Osteocyte (in vitro differentiated cells): ENCODE measurements around the gene ZNF384. TPM values are rescaled to one million over a fixed set of nuclear protein-coding genes. Genes with fewer than 3 reads are reported as not detected.

ENCODE experiments used
- DNase-seq: peaks from one replicate; pipeline ENCODE4 v3.0.0; 2021; ENCODE audit warnings: mixed read lengths; ENCODE audit not compliant: unreplicated experiment; ENCODE audit errors: extremely low spot score
- H3K27ac Mint-ChIP-seq: one replicate; pipeline ENCODE4 v1.8.0; 2021; ENCODE audit warnings: mild to moderate bottlenecking, mixed read lengths; ENCODE audit not compliant: unreplicated experiment
- H3K27me3 Mint-ChIP-seq: one replicate; pipeline ENCODE4 v1.8.0; 2021; ENCODE audit warnings: mixed read lengths; ENCODE audit not compliant: unreplicated experiment
- H3K36me3 Mint-ChIP-seq: one replicate; pipeline ENCODE4 v1.8.0; 2021; ENCODE audit warnings: mixed read lengths; ENCODE audit not compliant: unreplicated experiment
- H3K4me1 Mint-ChIP-seq: one replicate; pipeline ENCODE4 v1.8.0; 2021; ENCODE audit warnings: mixed read lengths; ENCODE audit not compliant: unreplicated experiment
- H3K4me3 Mint-ChIP-seq: one replicate; pipeline ENCODE4 v1.8.0; 2021; ENCODE audit warnings: mild to moderate bottlenecking, moderate library complexity, mixed read lengths; ENCODE audit not compliant: unreplicated experiment
- H3K9me3 Mint-ChIP-seq: one replicate; pipeline ENCODE4 v1.8.0; 2021; ENCODE audit warnings: mixed read lengths; ENCODE audit not compliant: unreplicated experiment
- CTCF ChIP-seq: fragments of 200-600 bp; sonication (generic); IDR thresholded peaks from 2 replicates; pipeline ENCODE4 v1.5.0; 2021; ENCODE audit warnings: antibody characterized with exemption, mild to moderate bottlenecking, moderate library complexity
- total RNA-seq: library from RNA; stranded (reverse); gene quantifications from 2 replicates; pipeline ENCODE4 v1.2.1, GENCODE V29; 2021

The ZNF384 gene
- total RNA-seq, 1 donor from 2014 or later, result 66.6 TPM

GRCh38 chr12:6698352-6699046 lies 9.3 kb upstream of the ZNF384 start:
- Mint-ChIP-seq H3K4me3 (peak overlapping the region; percentile 74), H3K27me3 (peaks cover 32% of the 10 kb centered on the region), H3K27ac (no peak overlapping the region), H3K36me3 (no peaks in the 10 kb centered on the region), H3K9me3 (no peaks in the 10 kb centered on the region), H3K4me1 (peaks cover 17% of the 10 kb centered on the region)
- no peak for TF ChIP-seq CTCF
- no peak for DNase-seq

- no peak overlapping the region for H3K4me3 Mint-ChIP-seq
- DNase-seq, result no peak
- peaks cover 24% of the 10 kb centered on the region for H3K27me3 Mint-ChIP-seq
- H3K36me3 Mint-ChIP-seq, result no peaks in the 10 kb centered on the region
- no peaks in the 10 kb centered on the region for H3K9me3 Mint-ChIP-seq
- no peak overlapping the region for H3K27ac Mint-ChIP-seq
- peak; percentile 60 for TF ChIP-seq CTCF
- peaks cover 17% of the 10 kb centered on the region for H3K4me1 Mint-ChIP-seq
Observed at GRCh38 chr12:6697584-6698351, 8.6 kb upstream of the ZNF384 start.

- H3K4me3 Mint-ChIP-seq, result no peak overlapping the region
- no peak overlapping the region for H3K27ac Mint-ChIP-seq
- H3K36me3 Mint-ChIP-seq, result peaks cover 2% of the 10 kb centered on the region
- H3K4me1 Mint-ChIP-seq, result peaks cover 17% of the 10 kb centered on the region
- H3K9me3 Mint-ChIP-seq, result no peaks in the 10 kb centered on the region
- TF ChIP-seq CTCF, result no peak
- H3K27me3 Mint-ChIP-seq, result peaks cover 18% of the 10 kb centered on the region
- DNase-seq, result no peak
Observed at GRCh38 chr12:6696690-6697583, 7.8 kb upstream of the ZNF384 start.

DNA sequence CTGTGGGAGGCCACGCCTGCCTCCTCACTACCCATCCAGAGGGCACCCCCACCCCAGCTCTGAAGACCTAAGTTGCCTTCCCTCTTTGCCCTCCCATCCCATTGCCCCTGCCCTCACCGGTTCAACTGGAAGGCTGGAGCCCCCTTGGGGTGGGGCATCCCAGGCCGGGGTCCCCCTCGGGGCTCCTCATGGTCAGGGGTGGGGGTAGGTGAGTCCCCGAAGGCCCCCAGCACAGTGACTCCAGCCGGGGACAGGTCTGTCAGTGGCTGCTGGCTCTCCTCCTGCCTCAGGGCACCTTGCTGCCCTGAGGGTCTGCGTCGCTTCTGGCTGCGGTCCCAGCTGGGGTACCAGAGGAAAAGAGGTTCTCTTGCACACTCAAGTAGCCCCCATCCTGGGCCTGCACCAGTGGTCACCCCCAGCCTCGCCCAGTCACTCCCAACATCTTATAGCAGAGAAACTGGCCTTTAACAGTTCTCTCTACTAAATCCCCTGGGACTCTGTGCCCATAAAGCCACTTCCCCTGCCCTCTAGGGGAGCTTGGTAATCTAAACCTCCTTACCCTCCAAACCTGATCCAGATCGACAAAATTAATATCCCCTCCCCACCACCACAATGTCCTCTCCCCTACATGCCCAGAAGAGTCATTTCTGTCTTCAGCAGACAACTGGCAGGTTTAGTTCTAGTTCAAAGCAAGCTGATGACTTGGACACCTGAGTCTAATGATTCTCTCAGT lies 6.3 kb upstream of the ZNF384 start:
- Mint-ChIP-seq H3K36me3 (peaks cover 2% of the 10 kb centered on the region), H3K4me1 (peaks cover 18% of the 10 kb centered on the region), H3K27me3 (peaks cover 6% of the 10 kb centered on the region), H3K27ac (no peak overlapping the region), H3K9me3 (no peaks in the 10 kb centered on the region), H3K4me3 (no peak overlapping the region)
- TF ChIP-seq CTCF, result no peak
- DNase-seq, result no peak
